HG03565 (cell line): Measurements from ENCODE around the gene KLF15.
A peak's percentile ranks its signal among the peaks of the same experiment; 100 is the strongest.

Experiments used
- ATAC-seq: cut with Tn5 transposase; IDR thresholded peaks from one replicate; pipeline ENCODE4 v1.9.1; 2021; ENCODE audit warnings: mild to moderate bottlenecking, moderate library complexity; ENCODE audit not compliant: unreplicated experiment

Gene KLF15

GRCh38 chr3:126357295-126358037 is at the start of gene KLF15:
Gene KLF15, minus strand, starts transcription at chr3:126357408. Its CDS starts 4,486 bp downstream, at chr3:126352922.
- ATAC-seq, result peak; percentile 76

GRCh38 chr3:126406389-126407296 is 49.4 kb upstream of the KLF15 start:
- ATAC-seq, result no peak

GRCh38 chr3:126402666-126403302 is 45.6 kb upstream of the KLF15 start:
- ATAC-seq, result no peak

GRCh38 chr3:126402178-126402577 is 45.0 kb upstream of the KLF15 start:
- no peak for ATAC-seq

- no peak for ATAC-seq
Measured at GRCh38 chr3:126401611-126402160, 44.5 kb upstream of the KLF15 start.

- no peak for ATAC-seq
Measured at GRCh38 chr3:126399756-126400155, 42.5 kb upstream of the KLF15 start.

- ATAC-seq, result peak; percentile 49
Measured at GRCh38 chr3:126399351-126399735, 42.1 kb upstream of the KLF15 start.

- ATAC-seq, result no peak
Measured at GRCh38 chr3:126398423-126399350, 41.5 kb upstream of the KLF15 start.

- no peak for ATAC-seq
Measured at GRCh38 chr3:126397610-126398422, 40.6 kb upstream of the KLF15 start.

- ATAC-seq, result no peak
Measured at GRCh38 chr3:126396536-126396935, 39.3 kb upstream of the KLF15 start.

GRCh38 chr3:126395846-126396513 is 38.8 kb upstream of the KLF15 start:
- ATAC-seq, result no peak

- no peak for ATAC-seq
Measured at GRCh38 chr3:126394977-126395321, 37.7 kb upstream of the KLF15 start.

- ATAC-seq, result no peak
Measured at GRCh38 chr3:126394179-126394976, 37.2 kb upstream of the KLF15 start, which contains the start of gene CFAP100. Gene CFAP100, plus strand, starts transcription at chr3:126394909. Its CDS starts 1,092 bp downstream, at chr3:126396001.

GRCh38 chr3:126393563-126393962 is 36.4 kb upstream of the KLF15 start:
- ATAC-seq, result no peak

GRCh38 chr3:126392246-126392645 is 35.0 kb upstream of the KLF15 start:
- ATAC-seq, result no peak

- ATAC-seq, result no peak
Measured at GRCh38 chr3:126391631-126392030, 34.4 kb upstream of the KLF15 start.

GRCh38 chr3:126390751-126391150 is 33.5 kb upstream of the KLF15 start:
- ATAC-seq, result no peak

- no peak for ATAC-seq
Measured at GRCh38 chr3:126390201-126390600, 33.0 kb upstream of the KLF15 start.
